IMR-90 (cell line): Measurements from ENCODE around the gene MPL. TPM values are rescaled to one million over a fixed set of nuclear protein-coding genes. Genes with fewer than 3 reads are reported as not detected.

Experiments
- ATAC-seq: fragments of 200-7000 bp; cut with Tn5 transposase; 2 replicates; pipeline ENCODE4 v1.9.1; 2020; ENCODE audit warnings: low read depth, mild to moderate bottlenecking, moderate library complexity
- BruUV-seq: library from RNA; stranded (reverse); fragments of 400-500 nt; replicated peaks from 2 replicates; lab custom pipeline; 2021; lab: Mats Ljungman, UMichigan
- CTCF ChIA-PET: fragments of 300-600 bp; formaldehyde crosslinking; extraction: SDS; loops from one replicate; lab custom pipeline; 2021; ENCODE audit warnings: antibody characterized with exemption; lab: Yijun Ruan, JAX
- POLR2A ChIA-PET: fragments of 300-600 bp; sonication (Branson Sonifier 250); formaldehyde crosslinking; loops from one replicate; lab custom pipeline; 2022; ENCODE audit warnings: antibody characterized with exemption; ENCODE audit not compliant: unreplicated experiment; lab: Charles Lee
- DNase-seq: peaks from one replicate; pipeline ENCODE4 v3.0.0; 2013
- H2AFZ ChIP-seq: replicated peaks from 2 replicates; pipeline ENCODE3; 2013; ENCODE audit warnings: low read length, mild to moderate bottlenecking; ENCODE audit not compliant: poor library complexity
- H2AK5ac ChIP-seq: 2 replicates; pipeline ENCODE4 v1.6.1; 2013; ENCODE audit warnings: low read depth, low read length, inconsistent platforms
- H2AK9ac ChIP-seq: replicated peaks from 2 replicates; pipeline ENCODE3; 2013; ENCODE audit warnings: mild to moderate bottlenecking, low read depth, low read length, moderate library complexity; ENCODE audit not compliant: poor library complexity
- H2BK120ac ChIP-seq: 2 replicates; pipeline ENCODE4 v1.6.1; 2013; ENCODE audit warnings: low read depth, low read length, inconsistent platforms
- H2BK15ac ChIP-seq: 3 replicates; pipeline ENCODE4 v1.6.1; 2013; ENCODE audit warnings: low read depth, low read length, inconsistent platforms
- H2BK20ac ChIP-seq: 2 replicates; pipeline ENCODE4 v1.6.1; 2013; ENCODE audit warnings: low read depth, mild to moderate bottlenecking, inconsistent platforms, low read length, moderate library complexity
- H2BK5ac ChIP-seq: 2 replicates; pipeline ENCODE4 v1.6.1; 2013; ENCODE audit warnings: mild to moderate bottlenecking, low read depth, low read length, inconsistent platforms; ENCODE audit not compliant: poor library complexity, severe bottlenecking
- H3K14ac ChIP-seq: replicated peaks from 2 replicates; pipeline ENCODE4 v1.6.1; 2013; ENCODE audit warnings: low read depth, low read length, inconsistent platforms
- H3K18ac ChIP-seq: 2 replicates; pipeline ENCODE4 v1.6.1; 2013; ENCODE audit warnings: low read depth, low read length, control low read depth
- H3K23ac ChIP-seq: 2 replicates; pipeline ENCODE4 v1.6.1; 2013; ENCODE audit warnings: low read depth, low read length, inconsistent platforms
- H3K27ac ChIP-seq: 2 replicates; pipeline ENCODE4 v1.5.1; 2013; ENCODE audit warnings: mild to moderate bottlenecking, control low read depth, low read length; ENCODE audit not compliant: insufficient read depth
- H3K27me3 ChIP-seq: 2 replicates; pipeline ENCODE4 v1.6.1; 2013; ENCODE audit warnings: low read length; ENCODE audit not compliant: control insufficient read depth, insufficient read depth
- H3K36me3 ChIP-seq: 2 replicates; pipeline ENCODE4 v1.6.1; 2013; ENCODE audit warnings: low read length, mixed read lengths; ENCODE audit not compliant: control insufficient read depth, insufficient read depth
- H3K4ac ChIP-seq: 2 replicates; pipeline ENCODE4 v1.6.1; 2013; ENCODE audit warnings: low read depth, low read length, inconsistent platforms
- H3K4me1 ChIP-seq: 2 replicates; pipeline ENCODE4 v1.6.1; 2013; ENCODE audit warnings: low read length, mixed read lengths; ENCODE audit not compliant: control insufficient read depth, insufficient read depth
- H3K4me2 ChIP-seq: 2 replicates; pipeline ENCODE4 v1.6.1; 2013; ENCODE audit warnings: low read depth, mild to moderate bottlenecking, control low read depth, low read length, moderate library complexity
- H3K4me3 ChIP-seq: 2 replicates; pipeline ENCODE4 v1.5.1; 2013; ENCODE audit warnings: low read depth, mild to moderate bottlenecking, control low read depth, low read length, moderate library complexity; ENCODE audit not compliant: insufficient read depth
- H3K56ac ChIP-seq: 2 replicates; pipeline ENCODE4 v1.6.1; 2013; ENCODE audit warnings: low read length, inconsistent platforms; ENCODE audit not compliant: insufficient read depth; ENCODE audit errors: extremely low read depth
- H3K79me1 ChIP-seq, 2 experiments: 2 replicates each; pipeline ENCODE4 v1.6.1; 2013; ENCODE audit warnings: low read length in 2 of 2, inconsistent platforms in 1 of 2, low read depth in 1 of 2
- H3K9ac ChIP-seq: 2 replicates; pipeline ENCODE4 v1.6.1; 2013; ENCODE audit warnings: low read depth, low read length, control low read depth
- H3K9me1 ChIP-seq: 2 replicates; pipeline ENCODE4 v1.6.1; 2013; ENCODE audit warnings: low read length, inconsistent platforms; ENCODE audit not compliant: insufficient read depth
- H3K9me3 ChIP-seq: 2 replicates; pipeline ENCODE4 v1.6.1; 2013; ENCODE audit warnings: low read length; ENCODE audit not compliant: control insufficient read depth, insufficient read depth
- H4K20me1 ChIP-seq: 2 replicates; pipeline ENCODE4 v1.6.1; 2013; ENCODE audit warnings: low read length, inconsistent platforms; ENCODE audit not compliant: insufficient read depth
- H4K5ac ChIP-seq: 2 replicates; pipeline ENCODE4 v1.6.1; 2013; ENCODE audit warnings: mild to moderate bottlenecking, low read depth, low read length, control low read depth
- H4K8ac ChIP-seq, 2 experiments: 2 replicates each; pipeline ENCODE4 v1.6.1; 2013; ENCODE audit warnings: low read depth in 2 of 2, low read length in 2 of 2, control low read depth in 1 of 2, inconsistent platforms in 1 of 2
- H4K91ac ChIP-seq: 2 replicates; pipeline ENCODE4 v1.6.1; 2013; ENCODE audit warnings: low read depth, low read length, inconsistent platforms; ENCODE audit not compliant: insufficient read depth
- BHLHE40 ChIP-seq: fragments of 150-350 bp; IDR thresholded peaks from 2 replicates; pipeline ENCODE4 v1.6.1; 2016; ENCODE audit warnings: mild to moderate bottlenecking, low read depth, low read length
- CEBPB ChIP-seq: IDR thresholded peaks from 2 replicates; pipeline ENCODE4 v1.6.1; 2012; ENCODE audit warnings: low read depth, low read length, improper control_type of control experiment
- CHD1 ChIP-seq: IDR thresholded peaks from 2 replicates; pipeline ENCODE4 v1.6.1; 2012; ENCODE audit warnings: low read depth, low read length, improper control_type of control experiment
- CTCF ChIP-seq: conservative IDR thresholded peaks from 2 replicates; pipeline ENCODE4 v1.5.1; 2012; ENCODE audit warnings: mild to moderate bottlenecking, low read depth, low read length, improper control_type of control experiment
- FOS ChIP-seq: fragments of 150-350 bp; IDR thresholded peaks from 2 replicates; pipeline ENCODE4 v1.6.1; 2016; ENCODE audit warnings: low read depth, low read length
- MAFK ChIP-seq: IDR thresholded peaks from 2 replicates; pipeline ENCODE4 v1.6.1; 2012; ENCODE audit warnings: low read depth, low read length, improper control_type of control experiment
- MAZ ChIP-seq: IDR thresholded peaks from 2 replicates; pipeline ENCODE4 v1.6.1; 2012; ENCODE audit warnings: low read depth, mild to moderate bottlenecking, low read length, improper control_type of control experiment, moderate library complexity, borderline replicate concordance
- MXI1 ChIP-seq: IDR thresholded peaks from 2 replicates; pipeline ENCODE4 v1.6.1; 2012; ENCODE audit warnings: low read depth, mild to moderate bottlenecking, low read length, moderate library complexity, borderline replicate concordance
- NFE2L2 ChIP-seq: fragments of 150-350 bp; IDR thresholded peaks from 2 replicates; pipeline ENCODE4 v1.6.1; 2016; ENCODE audit warnings: low read depth, mild to moderate bottlenecking, low read length
- POLR2A ChIP-seq: IDR thresholded peaks from 2 replicates; pipeline ENCODE4 v1.6.1; 2012; ENCODE audit warnings: mild to moderate bottlenecking, low read depth, low read length
- RAD21 ChIP-seq: IDR thresholded peaks from 2 replicates; pipeline ENCODE4 v1.6.1; 2012; ENCODE audit warnings: low read length, improper control_type of control experiment
- RCOR1 ChIP-seq: IDR thresholded peaks from 2 replicates; pipeline ENCODE4 v1.6.1; 2012; ENCODE audit warnings: mild to moderate bottlenecking, low read length, improper control_type of control experiment; ENCODE audit not compliant: insufficient replicate concordance
- RFX5 ChIP-seq: IDR thresholded peaks from 2 replicates; pipeline ENCODE4 v1.8.0; 2012; ENCODE audit warnings: low read depth, mild to moderate bottlenecking, low read length, moderate library complexity
- SMC3 ChIP-seq: fragments of 150-350 bp; IDR thresholded peaks from 2 replicates; pipeline ENCODE4 v1.6.1; 2016; ENCODE audit warnings: low read depth, mild to moderate bottlenecking, antibody characterized with exemption, low read length, moderate library complexity
- USF2 ChIP-seq: fragments of 150-350 bp; IDR thresholded peaks from 2 replicates; pipeline ENCODE4 v1.6.1; 2017; ENCODE audit warnings: mild to moderate bottlenecking, antibody characterized with exemption, low read length, low read depth
- WGBS, 2 experiments: methylation state at CpG; one replicate each; pipeline versions ENCODE4 v1.1.5 to v1.1.7; 2013; ENCODE audit warnings: missing lambda C conversion rate in 2 of 2; ENCODE audit not compliant: insufficient read length in 1 of 2; ENCODE audit errors: extremely low coverage in 2 of 2; 5-methylcytosine and 5-hydroxymethylcytosine counted together
- dilution Hi-C: fragments of 300-500 bp; cut with HindIII; formaldehyde crosslinking; loops from one replicate; pipeline ENCODE4 v1.14.3; 2018; ENCODE audit warnings: low sequenced_read_pairs; ENCODE audit not compliant: unreplicated experiment
- in situ Hi-C: fragments of 300-500 bp; cut with MboI; formaldehyde crosslinking; loops from 3 replicates; pipeline ENCODE4 v1.14.3; 2019; ENCODE audit warnings: low sequenced_read_pairs, inconsistent platforms, mixed read lengths
- intact Hi-C: fragments of 100-400 bp; cut with micrococcal nuclease; formaldehyde crosslinking; loops from 2 replicates; pipeline ENCODE4 v1.10.0; 2022
- polyA plus RNA-seq, 3 experiments: library from polyadenylated mRNA; depleted of rRNA; stranded (reverse); fragments of >200 nt; gene quantifications; 2 replicates each; pipeline ENCODE4 v1.2.3, GENCODE V29; 2012; ENCODE audit warnings: low replicate concordance in 1 of 3
- total RNA-seq: library from RNA; depleted of rRNA; stranded (reverse); fragments of >200 nt; gene quantifications from 2 replicates; pipeline ENCODE4 v1.2.3, GENCODE V29; 2012
- TF ChIP-seq, protein P1 (sequence below): fragments of 150-350 bp; IDR thresholded peaks from 2 replicates; pipeline ENCODE4 v1.6.1; 2016; ENCODE audit warnings: low read depth, mild to moderate bottlenecking, low read length, moderate library complexity, borderline replicate concordance

MPL gene
- total and polyA plus RNA-seq, 2 of the 4 experiments (the other 2 are of a cell fraction): 0.12 TPM; not detected in 1

DNA sequence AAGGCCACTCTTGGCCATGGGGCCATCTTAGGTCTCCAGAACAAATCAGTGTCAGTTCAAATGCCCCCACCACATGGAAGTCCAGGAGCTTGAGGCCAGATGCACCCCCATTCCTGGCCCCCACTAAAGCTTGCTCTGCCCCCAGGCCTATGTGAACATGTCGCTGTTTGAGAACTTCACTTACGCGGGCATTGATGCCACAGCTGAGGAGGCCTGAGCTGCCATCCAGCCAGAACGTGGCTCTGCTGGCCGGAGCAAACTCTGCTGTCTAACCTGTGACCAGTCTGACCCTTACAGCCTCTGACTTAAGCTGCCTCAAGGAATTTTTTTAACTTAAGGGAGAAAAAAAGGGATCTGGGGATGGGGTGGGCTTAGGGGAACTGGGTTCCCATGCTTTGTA lies 15.1 kb upstream of the MPL start:
- Histone ChIP-seq H3K36me3 (no peaks in the 10 kb centered on the region), H3K23ac (no peak overlapping the region), H3K4ac (no peak overlapping the region), H2BK5ac (no peak overlapping the region), H3K27ac (no peak overlapping the region), H3K79me1 (no peaks in the 10 kb centered on the region), H2AFZ (peak overlapping the region; percentile 61), H3K9me1 (no peaks in the 10 kb centered on the region; the same call in 1 of the 2 replicates), H2AK9ac (no peak overlapping the region), H4K5ac (no peak overlapping the region), H3K18ac (no peak overlapping the region), H4K20me1 (no peaks in the 10 kb centered on the region), H3K9ac (no peak overlapping the region), H4K91ac (no peak overlapping the region), H3K4me3 (no peak overlapping the region), H3K4me1 (peaks cover 6% of the 10 kb centered on the region), H4K8ac (no peak overlapping the region), H3K9me3 (no peaks in the 10 kb centered on the region), H3K56ac (no peak overlapping the region), H3K14ac (no peak overlapping the region), H2AK5ac (no peak overlapping the region), H2BK15ac (no peak overlapping the region), H3K4me2 (no peak overlapping the region), H3K27me3 (no peaks in the 10 kb centered on the region), H2BK20ac (no peak overlapping the region), H2BK120ac (no peak overlapping the region)
- BruUV-seq: no TSS peak
- in situ Hi-C loops (no loop called here), dilution Hi-C loops (no loop called here), intact Hi-C loops (no loop called here)
- TF ChIP-seq RCOR1 (no peak), SMC3 (no peak), USF2 (no peak), NFE2L2 (no peak), BHLHE40 (no peak), RFX5 (no peak), FOS (no peak), RAD21 (no peak), MAZ (no peak), POLR2A (no peak), CEBPB (no peak), CHD1 (no peak), MXI1 (no peak), MAFK (no peak), CTCF (no peak)
- TF ChIP-seq, protein P1, sequence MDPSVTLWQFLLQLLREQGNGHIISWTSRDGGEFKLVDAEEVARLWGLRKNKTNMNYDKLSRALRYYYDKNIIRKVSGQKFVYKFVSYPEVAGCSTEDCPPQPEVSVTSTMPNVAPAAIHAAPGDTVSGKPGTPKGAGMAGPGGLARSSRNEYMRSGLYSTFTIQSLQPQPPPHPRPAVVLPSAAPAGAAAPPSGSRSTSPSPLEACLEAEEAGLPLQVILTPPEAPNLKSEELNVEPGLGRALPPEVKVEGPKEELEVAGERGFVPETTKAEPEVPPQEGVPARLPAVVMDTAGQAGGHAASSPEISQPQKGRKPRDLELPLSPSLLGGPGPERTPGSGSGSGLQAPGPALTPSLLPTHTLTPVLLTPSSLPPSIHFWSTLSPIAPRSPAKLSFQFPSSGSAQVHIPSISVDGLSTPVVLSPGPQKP: no peak
- WGBS, 2 experiments: no CpG with 5 or more reads among the region's 5 CpGs
- DNase-seq (no peak), ATAC-seq (no peak)
- ChIA-PET CTCF (no interaction called here), POLR2A (no interaction called here)
